Gastroesophageal sphincter (tissue), 3 donors: ENCODE data around the gene RAB3C.

ENCODE experiments used
- POLR2A ChIP-seq, 2 donors: fragments of 450-650 bp; IDR thresholded peaks; one replicate each; pipeline ENCODE4 v1.6.1; 2017; ENCODE audit warnings: antibody characterized with exemption in 2 of 2, mild to moderate bottlenecking in 2 of 2, moderate library complexity in 1 of 2
- TF ChIP-seq, protein P1 (sequence below), 4 experiments: fragments of 200-600 bp in 2 of 4; fragments of 450-650 bp in 2 of 4; sonication (generic) in 1 of 4; IDR thresholded peaks; one replicate each; pipeline ENCODE4 v1.5.1; 2017 to 2019; ENCODE audit warnings: antibody characterized with exemption in 4 of 4, mild to moderate bottlenecking in 2 of 4, moderate library complexity in 2 of 4

- TF ChIP-seq, protein P1, sequence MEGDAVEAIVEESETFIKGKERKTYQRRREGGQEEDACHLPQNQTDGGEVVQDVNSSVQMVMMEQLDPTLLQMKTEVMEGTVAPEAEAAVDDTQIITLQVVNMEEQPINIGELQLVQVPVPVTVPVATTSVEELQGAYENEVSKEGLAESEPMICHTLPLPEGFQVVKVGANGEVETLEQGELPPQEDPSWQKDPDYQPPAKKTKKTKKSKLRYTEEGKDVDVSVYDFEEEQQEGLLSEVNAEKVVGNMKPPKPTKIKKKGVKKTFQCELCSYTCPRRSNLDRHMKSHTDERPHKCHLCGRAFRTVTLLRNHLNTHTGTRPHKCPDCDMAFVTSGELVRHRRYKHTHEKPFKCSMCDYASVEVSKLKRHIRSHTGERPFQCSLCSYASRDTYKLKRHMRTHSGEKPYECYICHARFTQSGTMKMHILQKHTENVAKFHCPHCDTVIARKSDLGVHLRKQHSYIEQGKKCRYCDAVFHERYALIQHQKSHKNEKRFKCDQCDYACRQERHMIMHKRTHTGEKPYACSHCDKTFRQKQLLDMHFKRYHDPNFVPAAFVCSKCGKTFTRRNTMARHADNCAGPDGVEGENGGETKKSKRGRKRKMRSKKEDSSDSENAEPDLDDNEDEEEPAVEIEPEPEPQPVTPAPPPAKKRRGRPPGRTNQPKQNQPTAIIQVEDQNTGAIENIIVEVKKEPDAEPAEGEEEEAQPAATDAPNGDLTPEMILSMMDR (IDR thresholded peaks at IDR 0.05) = no peak
- TF ChIP-seq POLR2A (IDR thresholded peaks at IDR 0.05) = no peak
Observed at GRCh38 chr5:58803056-58803455, 220.2 kb downstream of the RAB3C start.
